SK-N-SH (cell line): ENCODE results near the gene BABAM1. TPM values are rescaled to one million over a fixed set of nuclear protein-coding genes. Genes with fewer than 3 reads are reported as not detected.

Source experiments
- CTCF ChIA-PET: fragments of 300-600, 350-600 bp; formaldehyde crosslinking; extraction: SDS; loops from one replicate; lab custom pipeline; 2021; lab: Yijun Ruan, JAX
- POLR2A ChIA-PET: fragments of 350-600 bp; sonication (Branson Sonifier 250); formaldehyde crosslinking; extraction: SDS; loops from one replicate; lab custom pipeline; 2020; ENCODE audit warnings: antibody characterized with exemption, inconsistent platforms; lab: Yijun Ruan, JAX
- DNase-seq: peaks from one replicate; pipeline ENCODE4 v3.0.0; 2012
- H2AFZ ChIP-seq: fragments of 200-600 bp; sonication (generic); 2 replicates; pipeline ENCODE4 v1.8.1; 2016; ENCODE audit warnings: antibody characterized with exemption, mild to moderate bottlenecking, low read depth
- H3F3A ChIP-seq: fragments of 200-600 bp; sonication (generic); replicated peaks from 2 replicates; pipeline ENCODE3; 2016; ENCODE audit warnings: antibody characterized with exemption, mild to moderate bottlenecking; ENCODE audit not compliant: insufficient read depth
- H3K27ac ChIP-seq, 2 experiments: fragments of 200-500 bp in 1 of 2; fragments of 200-600 bp in 1 of 2; sonication (Bioruptor generic) in 1 of 2; sonication (generic), shearing (Covaris generic) in 1 of 2; 2 replicates each; pipeline versions ENCODE4 v1.5.1 to v1.6.1; 2014 to 2016; ENCODE audit warnings: low read depth in 2 of 2, inconsistent platforms in 1 of 2, low read length in 1 of 2, mild to moderate bottlenecking in 1 of 2, mixed read lengths in 1 of 2
- H3K27me3 ChIP-seq: fragments of 200-600 bp; sonication (generic), shearing (Covaris generic); 2 replicates; pipeline ENCODE4 v1.6.1; 2016; ENCODE audit warnings: mixed run types; ENCODE audit not compliant: insufficient read depth
- H3K36me3 ChIP-seq, 2 experiments: fragments of 200-500 bp in 1 of 2; fragments of 200-600 bp in 1 of 2; sonication (Bioruptor generic) in 1 of 2; sonication (generic) in 1 of 2; replicated peaks in 1 of 2; 2 replicates each; pipeline versions ENCODE3 to v1.5.1; 2014 to 2016; ENCODE audit warnings: low read length in 1 of 2, mild to moderate bottlenecking in 1 of 2; ENCODE audit not compliant: insufficient read depth in 2 of 2, control insufficient read depth in 1 of 2
- H3K4me1 ChIP-seq, 2 experiments: fragments of 200-500 bp in 1 of 2; fragments of 200-600 bp in 1 of 2; sonication (Bioruptor generic) in 1 of 2; sonication (generic), shearing (Covaris generic) in 1 of 2; 2 replicates each; pipeline versions ENCODE4 v1.5.1 to v1.6.1; 2014 to 2016; ENCODE audit warnings: low read depth in 1 of 2, low read length in 1 of 2, mixed run types in 1 of 2; ENCODE audit not compliant: insufficient read depth in 2 of 2, control insufficient read depth in 1 of 2
- H3K4me2 ChIP-seq: fragments of 200-600 bp; sonication (generic), shearing (Covaris generic); 2 replicates; pipeline ENCODE4 v1.6.1; 2017; ENCODE audit warnings: mixed run types
- H3K4me3 ChIP-seq, 2 experiments: fragments of 200-500 bp in 1 of 2; fragments of 200-600 bp in 1 of 2; sonication (Bioruptor generic) in 1 of 2; sonication (generic), shearing (Covaris generic) in 1 of 2; 2 replicates each; pipeline versions ENCODE4 v1.5.1 to v1.8.1; 2014 to 2016; ENCODE audit warnings: low read depth in 2 of 2, inconsistent platforms in 1 of 2, low read length in 1 of 2, mild to moderate bottlenecking in 1 of 2, mixed read lengths in 1 of 2, moderate library complexity in 1 of 2
- H3K79me2 ChIP-seq: fragments of 200-600 bp; sonication (generic); 2 replicates; pipeline ENCODE4 v1.8.1; 2017; ENCODE audit warnings: mild to moderate bottlenecking; ENCODE audit not compliant: insufficient read depth
- H3K9ac ChIP-seq: fragments of 200-600 bp; sonication (generic); 2 replicates; pipeline ENCODE4 v1.6.1; 2017; ENCODE audit warnings: mixed run types
- H3K9me2 ChIP-seq: fragments of 200-600 bp; sonication (generic); 2 replicates; pipeline ENCODE4 v1.6.1; 2017; ENCODE audit warnings: mixed run types
- H3K9me3 ChIP-seq: fragments of 200-600 bp; sonication (generic); 2 replicates; pipeline ENCODE4 v1.6.1; 2017; ENCODE audit warnings: mixed run types, mild to moderate bottlenecking, moderate library complexity
- H4K20me1 ChIP-seq: fragments of 200-600 bp; sonication (generic); 2 replicates; pipeline ENCODE4 v1.6.1; 2017; ENCODE audit warnings: mild to moderate bottlenecking, mixed run types; ENCODE audit not compliant: insufficient read depth
- CHD2 ChIP-seq: fragments of 150-350 bp; IDR thresholded peaks from 2 replicates; pipeline ENCODE4 v1.6.1; 2018; ENCODE audit warnings: low read length; ENCODE audit not compliant: partially characterized antibody
- EP300 ChIP-seq, 2 experiments: IDR thresholded peaks; 2 replicates each; pipeline versions ENCODE4 v1.4.0 to v1.6.1; 2012; ENCODE audit warnings: borderline replicate concordance in 1 of 2, low read depth in 1 of 2, low read length in 1 of 2
- FOXJ3 ChIP-seq: sonication (generic); formaldehyde crosslinking; IDR thresholded peaks from 2 replicates; pipeline ENCODE4 v1.5.1; 2020; ENCODE audit warnings: mild to moderate bottlenecking, missing genetic modification reagents
- FOXM1 ChIP-seq: IDR thresholded peaks from 2 replicates; pipeline ENCODE4 v1.4.0; 2012; ENCODE audit warnings: low read depth, mild to moderate bottlenecking
- GABPA ChIP-seq: IDR thresholded peaks from 2 replicates; pipeline ENCODE4 v1.4.0; 2012; ENCODE audit warnings: low read depth, mild to moderate bottlenecking
- JUND ChIP-seq: IDR thresholded peaks from 2 replicates; pipeline ENCODE4 v1.4.0; 2012
- MAX ChIP-seq: IDR thresholded peaks from 2 replicates; pipeline ENCODE4 v1.4.0; 2012; ENCODE audit warnings: low read depth
- MEF2A ChIP-seq: IDR thresholded peaks from 2 replicates; pipeline ENCODE4 v1.4.0; 2012; ENCODE audit warnings: low read depth, borderline replicate concordance
- PBX3 ChIP-seq: IDR thresholded peaks from 2 replicates; pipeline ENCODE4; 2012
- RAD21 ChIP-seq: IDR thresholded peaks from 2 replicates; pipeline ENCODE4 v1.6.1; 2012; ENCODE audit warnings: mild to moderate bottlenecking, low read length
- REST ChIP-seq: IDR thresholded peaks from 2 replicates; pipeline ENCODE4 v1.6.1; 2012; ENCODE audit warnings: mild to moderate bottlenecking, low read depth, low read length, moderate library complexity
- RFX5 ChIP-seq: IDR thresholded peaks from 2 replicates; pipeline ENCODE4 v1.6.1; 2012; ENCODE audit warnings: mild to moderate bottlenecking, improper control_type of control experiment, low read length
- RXRA ChIP-seq: IDR thresholded peaks from 2 replicates; pipeline ENCODE4 v1.4.0; 2012; ENCODE audit warnings: low read depth, mild to moderate bottlenecking, borderline replicate concordance
- SIN3A ChIP-seq: IDR thresholded peaks from 2 replicates; pipeline ENCODE4 v1.6.1; 2012; ENCODE audit warnings: low read depth, mild to moderate bottlenecking, low read length, moderate library complexity, borderline replicate concordance
- SMC3 ChIP-seq: IDR thresholded peaks from 2 replicates; pipeline ENCODE4 v1.6.1; 2012; ENCODE audit warnings: low read depth, low read length, improper control_type of control experiment
- USF2 ChIP-seq: fragments of 150-350 bp; IDR thresholded peaks from 2 replicates; pipeline ENCODE4 v1.6.1; 2017; ENCODE audit warnings: antibody characterized with exemption, low read length, low read depth, borderline replicate concordance
- YY1 ChIP-seq: IDR thresholded peaks from 2 replicates; pipeline ENCODE4 v1.4.0; 2012; ENCODE audit warnings: low read depth, mild to moderate bottlenecking
- WGBS: methylation state at CpG from one replicate; pipeline ENCODE4 v1.1.6; 2017; ENCODE audit warnings: low lambda C conversion rate; 5-methylcytosine and 5-hydroxymethylcytosine counted together
- polyA plus RNA-seq, 3 experiments: library from polyadenylated mRNA; depleted of rRNA; stranded (reverse); fragments of >200 nt; gene quantifications; 2 replicates each; pipeline ENCODE4 v1.2.3, GENCODE V29; 2012

BABAM1 gene
- polyA plus RNA-seq, 1 of the 3 experiments (the other 2 are of a cell fraction): 192 TPM

- H4K20me1 ChIP-seq: no peaks in the 10 kb centered on the region
- WGBS: 59% methylated on average over 3 of the region's 3 CpGs
- DNase-seq: no peak
- CTCF ChIA-PET: interaction anchor here (1.0 to 1.7 kb wide), 2 partner anchors 26 to 27 kb away, joined by 4 to 5 read pairs; no protein-coding TSS in a partner anchor
- H3K4me2 ChIP-seq: no peak overlapping the region
- H3K4me1 ChIP-seq: no peaks in the 10 kb centered on the region
- H3K27ac ChIP-seq: no peak overlapping the region
- no peak for TF ChIP-seq JUND
- no peak for TF ChIP-seq RFX5
- TF ChIP-seq GABPA: no peak
- TF ChIP-seq YY1: no peak
- no peak for TF ChIP-seq PBX3
- TF ChIP-seq EP300 (IDR thresholded peaks at IDR 0.05; ENCODE audit: borderline replicate concordance in 1 of 2, low read depth in 1 of 2, low read length in 1 of 2): no peak
- no peak for TF ChIP-seq SIN3A
- TF ChIP-seq RXRA: no peak
- no peak for TF ChIP-seq FOXM1
- TF ChIP-seq FOXJ3 (CRISPR knock-in tag): no peak
- no peak for TF ChIP-seq MAX
- TF ChIP-seq MEF2A: no peak
- TF ChIP-seq SMC3: no peak
- no peak for TF ChIP-seq REST
- TF ChIP-seq CHD2: no peak
- TF ChIP-seq USF2: no peak
- TF ChIP-seq RAD21: no peak
- TF ChIP-seq, all 33 proteins: peak for 0
- Histone ChIP-seq H3K4me3 (no peak overlapping the region), H3K9ac (no peak overlapping the region), H3K79me2 (no peaks in the 10 kb centered on the region), H3K27me3 (no peaks in the 10 kb centered on the region), H3K36me3 (no peaks in the 10 kb centered on the region), H3F3A (no peaks in the 10 kb centered on the region), H3K9me3 (peaks cover 9% of the 10 kb centered on the region; the same call in 1 of the 2 replicates), H3K9me2 (no peaks in the 10 kb centered on the region), H2AFZ (no peak overlapping the region)
- POLR2A ChIA-PET: no interaction called here
These were observed 11.1 kb upstream of the BABAM1 start for GRCh38 chr19:17256130-17256529.
